BE2C (cell line): ENCODE measurements around the gene MCU.

ENCODE experiments used
- DNase-seq: peaks from one replicate; pipeline ENCODE4 v3.0.0-alpha.2; 2020
- H3K27me3 ChIP-seq: fragments of 250-450 bp; sonication (Bioruptor Pico); 2 replicates; pipeline ENCODE4 v1.5.1; 2020; ENCODE audit warnings: mild to moderate bottlenecking
- H3K36me3 ChIP-seq: fragments of 250-450 bp; sonication (Bioruptor Pico); 2 replicates; pipeline ENCODE4 v1.5.1; 2020; ENCODE audit warnings: mild to moderate bottlenecking
- H3K4me1 ChIP-seq: fragments of 250-450 bp; sonication (Bioruptor Pico); 2 replicates; pipeline ENCODE4 v1.5.1; 2020
- H3K4me3 ChIP-seq: 2 replicates; pipeline ENCODE4 v1.5.1; 2011; ENCODE audit warnings: low read depth, low read length
- H3K9me3 ChIP-seq: fragments of 250-450 bp; sonication (Bioruptor Pico); 2 replicates; pipeline ENCODE4 v1.5.1; 2020
- CTCF ChIP-seq: IDR thresholded peaks from 2 replicates; pipeline ENCODE4 v1.5.1; 2012; ENCODE audit warnings: mild to moderate bottlenecking, low read depth, low read length

MCU gene

GRCh38 chr10:72812753-72813430 is 120.9 kb downstream of the MCU start:
- Histone ChIP-seq H3K4me3 (no peak overlapping the region), H3K9me3 (no peaks in the 10 kb centered on the region), H3K27me3 (no peaks in the 10 kb centered on the region), H3K36me3 (no peaks in the 10 kb centered on the region), H3K4me1 (no peaks in the 10 kb centered on the region)
- DNase-seq: no peak
- no peak for TF ChIP-seq CTCF

GRCh38 chr10:72814099-72814790 is 122.3 kb downstream of the MCU start:
- Histone ChIP-seq H3K9me3 (no peaks in the 10 kb centered on the region), H3K27me3 (no peaks in the 10 kb centered on the region), H3K36me3 (no peaks in the 10 kb centered on the region), H3K4me3 (no peak overlapping the region), H3K4me1 (no peaks in the 10 kb centered on the region)
- TF ChIP-seq CTCF: no peak
- DNase-seq: no peak

GRCh38 chr10:72816565-72816964 is 124.6 kb downstream of the MCU start:
- no peak overlapping the region for H3K4me3 ChIP-seq
- no peaks in the 10 kb centered on the region for H3K9me3 ChIP-seq
- TF ChIP-seq CTCF: no peak
- DNase-seq: no peak
- H3K36me3 ChIP-seq: no peaks in the 10 kb centered on the region
- no peaks in the 10 kb centered on the region for H3K27me3 ChIP-seq
- H3K4me1 ChIP-seq: no peaks in the 10 kb centered on the region

- TF ChIP-seq CTCF: no peak
- Histone ChIP-seq H3K27me3 (no peaks in the 10 kb centered on the region), H3K36me3 (no peaks in the 10 kb centered on the region), H3K4me3 (no peak overlapping the region), H3K4me1 (no peaks in the 10 kb centered on the region), H3K9me3 (no peaks in the 10 kb centered on the region)
- no peak for DNase-seq
Observed at GRCh38 chr10:72818076-72818475, 126.1 kb downstream of the MCU start.

GRCh38 chr10:72819053-72819452 is 127.1 kb downstream of the MCU start:
- H3K4me3 ChIP-seq: no peak overlapping the region
- H3K27me3 ChIP-seq: no peaks in the 10 kb centered on the region
- H3K9me3 ChIP-seq: no peaks in the 10 kb centered on the region
- no peak for DNase-seq
- no peaks in the 10 kb centered on the region for H3K36me3 ChIP-seq
- TF ChIP-seq CTCF: no peak
- no peaks in the 10 kb centered on the region for H3K4me1 ChIP-seq

GRCh38 chr10:72821606-72822005 is 129.7 kb downstream of the MCU start:
- TF ChIP-seq CTCF: no peak
- no peaks in the 10 kb centered on the region for H3K36me3 ChIP-seq
- H3K4me1 ChIP-seq: no peaks in the 10 kb centered on the region
- H3K27me3 ChIP-seq: no peaks in the 10 kb centered on the region
- DNase-seq: no peak
- no peaks in the 10 kb centered on the region for H3K9me3 ChIP-seq
- no peak overlapping the region for H3K4me3 ChIP-seq
